GM21717 (cell line): ENCODE results near the gene PPARA.

Experiments used
- ATAC-seq: cut with Tn5 transposase; IDR thresholded peaks from one replicate; pipeline ENCODE4 v1.9.1; 2021; ENCODE audit warnings: mild to moderate bottlenecking, moderate library complexity; ENCODE audit not compliant: unreplicated experiment

Gene PPARA

DNA sequence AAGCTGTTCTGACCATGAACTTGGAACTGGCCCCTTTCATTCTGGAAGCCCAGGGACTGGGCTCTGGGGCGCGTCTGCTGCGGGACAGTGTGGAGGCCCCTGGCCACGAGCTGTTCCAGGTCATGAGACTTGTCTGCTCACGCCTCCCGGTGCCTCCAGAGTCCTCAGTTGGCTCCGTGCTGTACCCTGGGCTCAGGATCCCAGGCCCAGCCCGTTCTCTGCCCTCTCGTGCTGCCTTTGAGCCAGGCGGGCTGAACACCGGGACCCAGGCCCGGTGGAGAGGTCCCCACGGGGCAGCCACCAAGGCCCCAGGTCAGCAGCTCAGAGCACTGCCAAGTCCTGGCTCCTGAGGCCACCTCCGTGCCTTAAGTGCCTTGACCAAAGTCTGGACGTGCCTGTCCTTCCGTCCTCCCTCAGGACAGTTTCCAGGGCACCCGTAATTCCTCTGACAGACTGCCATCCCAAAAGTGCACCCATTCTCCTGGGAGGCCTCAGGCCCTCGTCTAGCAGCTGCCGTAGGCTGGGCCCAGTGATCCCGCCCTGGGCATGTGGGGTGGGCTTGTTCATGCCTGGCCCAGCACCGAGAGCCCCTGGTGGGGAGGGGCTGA is 36.3 kb upstream of the PPARA start:
- no peak for ATAC-seq

DNA sequence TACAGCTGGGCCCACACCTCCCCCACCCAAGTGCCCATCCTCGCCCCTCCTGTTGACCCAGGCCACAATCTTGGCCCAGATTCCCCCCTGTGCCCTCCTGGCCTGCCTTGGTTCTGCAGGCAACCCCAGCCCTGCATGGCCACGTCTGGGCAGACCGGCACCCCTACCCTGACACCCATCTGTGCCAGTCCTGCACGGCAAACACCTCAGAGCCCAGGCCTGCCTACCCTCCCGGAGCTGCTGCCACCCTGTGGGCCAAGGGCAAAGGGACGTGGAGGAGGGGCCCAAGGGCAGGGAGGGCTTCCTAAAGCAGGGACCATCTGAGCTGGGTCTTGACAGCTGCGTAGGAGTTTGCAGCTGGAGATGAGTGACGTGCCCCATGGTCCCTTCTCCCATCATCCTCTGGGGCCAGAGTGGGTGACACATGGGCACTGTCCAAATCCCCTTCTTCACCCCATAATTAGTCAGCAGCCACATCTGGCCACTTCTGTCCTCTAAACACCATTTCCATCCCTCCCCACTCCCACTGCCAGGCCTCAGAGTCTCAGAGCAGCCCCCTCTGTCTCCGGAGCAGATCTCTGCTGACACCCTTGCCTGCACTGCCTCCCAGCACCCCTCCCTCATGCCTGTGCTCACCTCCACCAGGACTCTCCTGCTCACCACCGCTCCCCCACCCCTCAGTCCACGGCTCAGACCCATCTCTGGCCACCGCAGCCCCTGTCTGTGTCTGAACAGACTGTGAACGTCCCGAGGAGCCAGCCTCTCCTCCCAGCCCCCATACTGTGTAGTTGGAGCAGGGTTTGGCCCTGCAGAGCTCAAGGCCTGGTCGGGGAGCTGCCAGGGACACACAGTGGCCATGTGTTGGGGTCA is 35.6 kb upstream of the PPARA start:
- ATAC-seq = no peak

DNA sequence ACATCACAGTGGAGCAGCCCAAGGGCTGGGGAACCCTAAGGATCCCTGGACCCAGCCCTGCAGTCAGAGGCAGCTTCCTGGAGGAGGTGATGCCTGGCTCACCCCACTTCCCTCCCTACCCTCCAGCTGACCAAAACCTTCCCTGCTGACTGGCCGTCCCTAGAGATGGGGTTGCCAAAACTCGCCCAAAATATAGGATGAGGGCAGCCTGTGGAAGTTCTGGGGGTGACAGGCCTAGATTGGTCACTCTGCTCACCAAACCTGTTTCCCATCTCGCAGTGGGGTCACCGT is 35.0 kb upstream of the PPARA start:
- ATAC-seq = no peak

DNA sequence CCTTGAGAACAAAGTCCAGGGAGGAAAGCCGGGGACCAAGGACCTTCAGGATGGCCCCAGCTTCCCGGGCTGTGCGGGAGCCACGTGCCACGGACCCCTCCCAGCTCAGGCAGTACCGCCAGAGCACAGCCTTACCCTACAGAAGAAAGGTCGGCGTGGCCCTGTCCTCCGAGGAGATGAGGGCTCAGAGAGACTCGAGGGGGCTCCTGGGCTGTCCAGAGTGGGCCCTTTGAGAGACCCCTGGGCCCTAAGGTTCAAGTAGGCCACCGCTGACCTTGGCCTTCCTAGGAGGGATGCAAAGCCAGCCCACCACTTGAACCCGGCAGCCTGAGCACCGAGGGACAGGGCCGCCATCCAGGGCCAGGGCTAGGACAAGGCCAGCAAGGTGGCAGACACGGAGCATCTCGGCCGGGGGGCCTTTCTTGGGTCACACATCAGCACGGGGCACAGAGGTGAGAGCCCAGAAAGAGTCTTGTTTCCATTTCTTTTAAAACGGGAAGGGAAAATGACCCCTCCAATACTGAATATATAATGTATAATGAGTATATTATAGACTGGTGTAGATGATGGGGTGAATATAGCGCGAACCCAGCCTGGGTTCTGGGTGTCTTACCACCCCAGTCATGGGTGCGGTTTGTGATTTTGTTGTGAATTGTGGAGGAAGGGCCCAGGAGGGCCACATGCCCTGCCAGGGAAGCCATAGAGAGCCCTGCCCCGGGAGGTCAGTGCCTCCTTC is 34.4 kb upstream of the PPARA start:
- ATAC-seq = no peak

DNA sequence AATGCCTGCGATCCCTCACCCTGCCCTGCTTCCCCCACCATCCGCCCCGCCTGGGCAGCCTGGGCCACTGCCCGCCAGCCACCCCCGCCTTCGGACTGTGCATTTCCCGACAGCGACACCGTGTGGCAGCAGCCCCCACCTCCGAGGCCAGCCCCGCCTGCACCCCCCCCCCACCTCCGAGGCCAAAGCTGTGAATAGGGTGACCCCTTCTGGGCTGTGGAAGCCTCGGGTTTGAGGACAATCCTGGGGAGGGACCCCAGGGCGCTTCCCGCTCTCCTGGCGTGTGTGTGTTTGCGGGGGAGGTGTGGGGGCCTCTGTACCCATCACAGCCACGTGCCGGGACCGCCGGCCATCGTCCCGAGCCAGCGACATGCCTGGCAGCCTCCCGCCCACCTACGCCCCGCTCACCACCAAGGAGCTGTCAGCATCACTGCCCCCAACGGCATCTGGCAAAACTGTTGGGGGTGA is 33.8 kb upstream of the PPARA start:
- ATAC-seq = no peak

DNA sequence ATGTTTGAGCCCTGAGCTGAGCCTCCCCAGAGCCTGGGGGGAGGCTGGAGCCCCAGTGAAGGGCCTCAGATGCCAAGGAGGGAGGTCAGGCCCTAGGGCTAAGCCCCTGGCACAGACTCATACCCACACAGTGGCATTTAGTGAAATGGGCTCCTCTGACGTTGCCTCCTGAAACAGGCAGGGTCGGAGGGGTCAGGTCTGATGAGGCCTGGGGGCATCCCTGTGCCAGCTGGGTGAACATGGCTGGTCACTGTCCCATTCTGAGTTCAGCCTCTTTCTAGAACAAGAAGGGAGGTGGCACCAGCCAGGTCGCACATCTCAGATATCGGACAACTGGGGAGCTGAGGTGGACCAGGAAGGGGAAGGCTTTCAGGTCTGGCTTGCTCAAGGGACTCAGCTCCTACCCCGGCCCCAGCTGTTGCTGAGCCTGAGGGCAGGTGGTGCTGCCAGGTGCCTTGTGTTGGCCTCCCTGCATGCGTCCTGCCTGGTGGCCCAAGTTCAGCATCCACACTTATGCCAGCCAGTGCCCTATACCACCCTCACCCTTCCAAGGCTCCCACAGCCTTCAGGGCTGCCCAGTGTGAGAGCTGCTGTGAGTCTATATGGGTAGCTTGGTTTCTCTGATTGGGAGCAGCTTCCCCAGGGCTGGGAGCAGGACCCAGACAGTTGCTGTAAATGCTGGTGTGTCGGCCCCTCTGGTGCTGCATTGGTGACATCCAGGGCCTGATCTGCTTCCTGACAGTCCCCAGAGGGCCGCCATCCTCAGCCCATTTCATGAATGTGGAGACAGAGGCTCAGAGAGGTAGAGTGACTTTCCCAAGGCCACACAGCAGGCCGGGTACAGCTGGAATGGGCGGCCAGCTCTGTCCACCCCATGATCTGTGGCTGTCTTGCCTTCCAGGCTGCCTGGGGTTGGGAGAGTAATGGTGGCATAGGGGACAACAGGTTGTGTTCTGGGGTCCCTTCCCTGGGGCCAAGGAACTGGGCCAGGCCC is 32.8 kb upstream of the PPARA start:
- no peak for ATAC-seq

DNA sequence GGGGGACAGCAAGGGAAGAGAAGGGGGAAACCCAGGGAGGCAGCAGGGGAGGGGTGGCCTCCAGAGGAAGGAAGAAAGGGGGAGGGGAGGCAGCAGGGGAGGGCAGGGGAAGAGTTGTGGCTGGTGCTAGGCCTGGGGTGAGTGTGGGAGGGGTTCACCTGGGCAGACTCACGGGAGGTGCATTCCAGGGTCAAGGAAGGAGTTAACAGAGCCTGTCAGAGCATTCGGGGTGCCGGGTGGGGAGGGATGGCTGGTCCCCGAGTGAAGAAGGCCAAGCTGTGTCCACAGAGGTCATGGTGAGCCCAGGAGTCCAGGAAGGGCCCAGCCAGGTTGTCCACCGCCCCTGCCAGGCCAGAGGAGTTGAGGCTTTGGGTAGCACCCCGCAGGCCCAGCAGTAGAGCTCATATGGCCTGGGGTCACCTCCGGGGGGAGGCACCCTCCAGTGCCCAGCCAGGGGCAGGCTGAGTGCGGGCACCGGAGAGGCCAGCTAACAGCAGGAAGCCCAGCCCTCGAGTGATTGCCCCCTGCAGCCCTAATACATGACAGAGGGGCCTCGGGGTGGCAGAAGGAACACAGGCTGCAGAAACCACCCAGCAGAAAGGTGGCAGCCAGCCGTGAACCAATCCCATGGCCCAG is 31.1 kb upstream of the PPARA start:
- no peak for ATAC-seq

DNA sequence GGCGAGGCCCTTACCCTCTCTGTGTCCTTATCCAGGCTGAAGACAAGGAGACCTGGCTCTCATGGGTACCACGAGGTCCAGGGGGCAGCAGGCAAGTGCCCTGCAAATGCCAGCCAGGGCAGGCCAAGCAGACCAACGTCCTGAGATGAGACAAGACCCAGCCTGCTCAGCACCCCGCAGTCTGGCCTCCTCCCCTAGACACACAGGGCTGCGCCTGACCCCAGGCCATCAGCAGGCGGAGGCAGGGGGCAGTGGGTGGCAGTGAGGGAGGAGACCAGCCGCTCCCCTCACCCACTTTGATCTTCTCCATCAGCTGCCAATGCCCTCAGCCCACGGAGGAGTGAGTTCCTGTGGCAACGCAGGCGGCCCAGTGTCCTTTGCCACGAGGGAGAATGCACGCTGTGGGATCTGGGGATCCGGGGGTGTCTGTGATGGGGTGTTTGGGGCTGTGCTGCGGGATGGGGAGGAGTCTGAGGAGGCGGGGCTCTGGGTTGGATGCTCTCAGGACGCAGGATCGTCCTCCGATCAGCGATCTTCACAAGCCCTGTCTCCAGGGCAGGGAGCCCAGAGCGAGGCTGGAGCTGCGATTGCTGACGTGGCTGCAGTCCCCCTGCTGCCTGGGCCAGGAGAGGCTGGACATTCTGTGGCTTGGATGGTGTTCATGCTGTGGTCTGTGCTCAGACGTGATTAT is 30.5 kb upstream of the PPARA start:
- no peak for ATAC-seq

DNA sequence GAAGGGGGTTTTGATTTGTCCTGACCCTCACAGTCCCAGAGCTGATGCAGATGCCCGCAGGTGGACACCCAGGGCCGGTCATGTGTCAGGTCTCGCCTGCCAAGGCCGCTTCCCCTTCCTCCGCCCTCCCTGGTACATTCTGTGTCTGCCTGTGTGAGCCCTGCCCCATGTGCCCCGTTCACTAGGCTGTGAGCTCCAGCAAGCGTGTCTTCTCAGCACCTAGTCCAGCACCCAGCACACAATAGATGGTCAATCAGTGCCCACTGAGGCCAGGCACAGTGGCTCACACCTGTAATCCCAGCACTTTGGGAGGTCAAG is 29.9 kb upstream of the PPARA start:
- ATAC-seq = no peak

DNA sequence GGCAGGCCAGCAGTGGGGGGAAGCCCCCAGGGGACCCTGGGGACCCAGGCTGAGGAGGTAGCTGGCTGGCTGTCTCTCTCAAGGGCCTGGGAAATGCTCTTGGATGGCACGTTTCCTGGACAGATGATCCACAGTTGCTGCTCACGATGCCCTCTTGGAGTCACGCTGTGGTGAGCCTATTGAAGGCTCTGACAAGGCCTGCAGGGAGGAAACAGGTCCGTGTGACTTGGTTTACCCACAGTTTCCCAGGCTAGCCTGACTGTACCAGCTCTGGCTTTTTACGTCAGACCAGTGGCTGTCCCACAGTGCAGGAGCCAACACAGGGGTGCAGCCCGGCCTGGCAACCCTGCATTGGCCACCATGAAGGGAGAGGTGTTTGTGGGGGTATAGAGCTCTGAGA is 29.2 kb upstream of the PPARA start:
- ATAC-seq = no peak

DNA sequence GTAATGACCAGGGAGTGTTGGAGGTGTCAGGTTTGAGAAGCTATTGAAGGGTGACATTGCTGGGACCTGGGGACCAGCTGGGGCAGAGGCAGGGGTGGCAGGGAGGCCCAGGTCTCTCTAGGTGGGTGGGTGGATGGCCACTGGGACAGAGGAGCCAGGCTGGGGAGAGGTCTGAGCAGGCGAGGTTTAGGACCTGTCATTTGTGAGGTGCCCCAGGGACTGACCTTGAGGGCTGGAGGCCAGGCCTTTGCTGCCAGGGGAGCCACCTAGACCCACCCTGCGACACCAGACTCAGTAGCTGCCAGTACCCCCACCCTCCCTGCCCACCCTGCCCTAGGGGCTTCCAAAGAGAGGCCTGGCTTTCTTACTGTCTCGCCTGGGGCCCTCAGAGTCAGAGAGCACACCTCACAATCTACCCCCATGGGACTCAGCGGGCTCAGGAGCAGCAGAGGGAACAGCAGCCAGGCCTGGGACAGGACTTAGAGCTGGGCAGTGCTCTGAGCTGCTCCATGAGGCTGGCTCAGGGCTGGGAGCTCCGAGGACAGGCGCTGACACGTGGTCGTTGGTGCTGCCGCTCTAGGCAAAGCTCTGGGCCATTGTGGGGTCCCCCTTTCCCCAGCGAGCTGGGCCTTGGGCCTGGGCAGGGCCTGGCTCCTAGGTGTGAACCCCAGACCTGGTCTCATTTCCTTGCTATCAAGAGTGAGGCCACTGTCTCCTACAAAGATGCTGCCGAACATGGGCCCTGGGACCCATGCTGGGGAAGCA is 28.6 kb upstream of the PPARA start:
- ATAC-seq = no peak

DNA sequence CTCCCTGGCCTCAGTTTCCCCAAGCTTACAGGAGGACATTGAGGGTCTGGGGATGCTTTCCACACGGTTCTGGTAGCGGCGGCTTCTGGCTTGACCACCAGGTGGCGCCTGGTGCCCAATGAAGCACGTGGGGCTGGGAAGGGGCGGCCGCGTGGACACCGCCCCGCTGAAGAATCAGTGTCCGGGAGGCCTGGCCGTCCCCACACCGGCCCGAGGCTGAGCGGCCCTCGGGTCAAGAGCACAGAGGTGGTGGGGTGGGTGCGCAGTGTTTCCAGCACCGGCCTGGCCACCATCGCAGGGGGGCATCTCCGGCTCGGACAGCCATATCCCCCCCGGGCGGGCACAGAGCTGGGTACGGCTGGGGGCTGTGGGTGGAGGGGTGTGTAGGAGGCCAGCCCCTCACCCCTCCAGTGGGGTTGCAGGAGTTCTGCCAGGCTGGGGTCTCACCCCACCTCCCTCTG is 27.8 kb upstream of the PPARA start:
- ATAC-seq = no peak

DNA sequence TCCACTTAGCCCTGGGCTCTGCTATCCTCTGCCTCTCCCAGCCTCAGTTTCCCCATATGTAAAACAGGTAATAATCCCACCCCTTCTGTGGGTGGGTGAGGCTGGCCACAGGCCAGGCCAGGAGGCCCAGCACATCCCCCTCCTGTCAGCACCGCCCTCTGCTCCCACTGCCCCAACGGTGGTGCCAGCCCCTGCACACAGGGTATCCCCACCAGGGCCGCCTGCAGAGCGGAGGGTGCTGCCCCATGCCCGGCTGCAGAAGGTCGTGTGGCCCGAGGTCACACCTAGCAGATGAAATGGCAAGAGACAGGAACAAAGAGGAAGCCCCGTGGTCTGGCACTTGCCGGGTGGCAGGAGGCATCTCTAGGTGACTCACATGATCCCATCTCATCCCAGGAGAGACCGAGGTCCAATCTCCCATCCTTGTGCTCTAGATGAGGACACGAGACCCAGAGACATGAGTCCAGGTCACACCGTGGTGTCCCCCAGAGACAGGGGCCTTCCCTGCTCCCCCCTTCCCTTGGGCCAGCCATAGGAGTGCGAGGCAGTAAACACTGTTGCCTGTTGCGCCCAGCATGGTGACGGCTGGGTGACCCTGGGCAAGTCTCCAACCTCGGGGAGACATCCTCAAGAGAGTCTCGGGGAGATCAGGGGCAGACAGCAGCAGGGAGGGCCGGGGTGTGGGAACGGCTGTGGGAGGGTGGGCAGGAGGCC is 27.2 kb upstream of the PPARA start:
- no peak for ATAC-seq

DNA sequence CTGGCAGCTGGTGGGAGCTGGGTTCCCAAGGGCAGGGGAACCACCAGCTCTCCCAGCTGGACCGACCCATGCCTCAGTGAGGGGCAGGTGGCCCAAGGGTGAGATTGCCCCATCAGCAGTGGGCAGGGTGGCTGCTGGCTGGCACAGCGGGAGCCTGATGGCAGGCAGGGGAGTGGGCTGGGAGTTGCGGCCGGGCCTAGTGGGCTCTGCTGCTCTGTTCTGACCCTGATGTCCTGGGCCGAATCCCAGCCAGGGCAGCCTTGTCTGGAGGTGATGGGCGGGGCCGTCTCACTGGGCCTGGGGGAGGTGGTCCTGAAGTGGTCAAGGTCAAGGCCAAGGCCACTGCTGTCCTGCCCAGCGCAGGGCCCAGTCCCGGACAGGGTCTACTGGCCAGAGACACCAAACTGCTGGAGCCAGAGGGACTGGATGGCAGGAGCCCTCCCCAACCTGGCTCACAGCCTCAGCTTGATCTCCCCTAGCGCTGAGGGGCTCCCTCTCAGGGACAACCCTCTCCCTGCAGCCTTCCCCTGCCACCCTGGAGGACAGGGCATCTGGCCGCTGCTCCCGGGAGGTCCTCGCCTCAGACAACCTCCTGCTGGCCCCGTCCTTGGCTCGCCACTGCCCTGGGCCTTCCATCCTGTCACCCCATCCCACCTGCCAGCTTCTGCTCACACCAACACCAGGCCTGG is 26.5 kb upstream of the PPARA start:
- no peak for ATAC-seq

DNA sequence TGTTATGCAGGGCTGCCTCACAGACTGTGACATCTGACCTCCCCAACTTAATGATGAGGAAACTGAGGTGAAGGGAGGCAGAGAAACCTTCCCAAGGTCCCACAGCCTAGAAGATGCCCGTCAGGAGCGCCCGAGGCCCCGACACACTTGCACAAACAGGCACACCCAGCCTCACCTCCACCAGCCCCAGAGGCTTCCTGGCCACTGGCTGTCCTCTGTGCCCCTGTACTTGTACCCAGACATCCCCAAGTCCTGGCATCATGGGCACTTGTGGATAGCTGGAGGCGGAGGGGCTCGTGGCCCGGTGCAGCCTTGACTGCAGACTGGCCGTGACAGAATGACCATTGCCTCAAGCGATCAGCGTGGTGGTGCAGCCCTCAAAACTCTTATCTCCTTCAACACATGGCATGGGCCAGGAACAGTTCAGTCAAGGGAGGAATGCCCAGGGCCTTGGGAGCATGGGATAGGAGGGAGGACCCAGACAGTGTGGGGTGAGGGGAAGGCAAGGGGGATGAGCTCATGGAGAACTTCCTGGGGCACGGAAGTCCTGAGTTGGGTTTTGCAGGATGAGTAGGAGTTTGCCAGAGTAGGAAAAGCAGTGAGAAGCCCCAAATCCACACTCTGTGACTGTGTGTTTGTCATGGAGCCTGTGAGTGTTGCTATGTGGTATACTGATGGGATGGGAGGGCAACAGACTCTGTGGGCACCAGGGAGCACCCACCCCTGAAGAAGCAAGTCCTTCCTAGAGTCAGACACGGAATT is 25.8 kb upstream of the PPARA start:
- no peak for ATAC-seq

DNA sequence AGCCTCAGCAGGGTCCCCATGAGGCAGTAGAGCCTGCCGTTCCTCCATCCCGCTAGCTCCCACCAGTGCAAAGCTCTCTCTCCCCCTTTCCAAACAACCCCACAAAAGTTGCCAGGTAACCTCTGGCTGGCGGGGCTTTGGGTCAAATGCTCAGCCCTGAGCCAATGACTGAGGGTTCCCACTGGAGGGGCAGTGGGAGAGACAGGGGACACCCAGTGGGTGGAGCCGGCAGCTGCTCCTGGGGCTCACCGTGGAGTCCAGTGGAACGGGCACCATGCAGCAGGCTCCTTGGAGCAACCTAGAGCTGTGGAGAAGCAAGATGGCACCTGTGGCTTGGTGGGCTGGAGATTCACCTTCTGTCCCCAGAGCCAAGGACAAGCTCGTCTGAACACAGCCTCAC is 25.0 kb upstream of the PPARA start:
- no peak for ATAC-seq
